ENCODE data around the gene PLCH1. TPM values are rescaled to one million over a fixed set of nuclear protein-coding genes. Genes with fewer than 3 reads are reported as not detected.

The PLCH1 gene
- total and polyA plus RNA-seq, 10 of the 15 experiments (the other 5 are each of a cell fraction or from before 2014, with no cell fraction given), result 0.03 to 0.22 (median 0.04) TPM; not detected in 5

DNA sequence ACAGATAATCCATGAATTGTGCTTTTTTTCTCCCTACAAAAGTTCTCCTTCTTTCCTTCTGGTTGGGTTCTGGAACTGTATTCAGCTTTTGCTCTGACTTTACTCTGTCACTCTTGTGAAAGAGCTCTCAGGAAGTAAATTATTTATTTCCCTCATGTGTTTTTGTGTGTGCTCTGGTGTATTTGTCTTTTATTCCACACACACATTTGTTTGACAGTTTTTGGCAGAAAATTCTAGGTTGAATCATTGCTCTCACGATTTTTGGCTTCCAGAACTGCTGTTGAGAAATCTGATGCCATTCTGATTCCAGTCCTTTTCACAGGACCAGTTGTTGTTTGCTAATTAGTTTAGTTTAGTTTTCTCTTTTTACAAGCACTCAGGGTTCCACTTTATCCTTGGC lies 172.8 kb downstream of the PLCH1 start:
- ChIA-PET POLR2A (no interaction called here), SMC1A (ENCODE audit: uncharacterized antibody, unreplicated experiment) (no interaction called here), CTCF (no interaction called here), RAD21 (ENCODE audit: unreplicated experiment) (no interaction called here)
- FAIRE-seq (no peak), DNase-seq (ENCODE audit: low read depth, low spot score) (no peak), ATAC-seq (no peak)
- in situ Hi-C loops (cut with MboI), result no loop called here
- Histone ChIP-seq H3K4me3 (no peak overlapping the region), H3K9ac (ENCODE audit: control insufficient read depth, insufficient read depth, low read length) (no peak overlapping the region), H4K20me1 (ENCODE audit: control insufficient read depth, insufficient read depth) (no peaks in the 10 kb centered on the region), H3K27me3 (replicated peaks in 1 of 2; ENCODE audit: control insufficient read depth in 2 of 2, insufficient read depth in 2 of 2, low read length in 1 of 2) (no peaks in the 10 kb centered on the region), H3K4me2 (ENCODE audit: control insufficient read depth, insufficient read depth) (no peak overlapping the region), H3K36me3 (ENCODE audit: control insufficient read depth in 2 of 2, insufficient read depth in 2 of 2, low read length in 1 of 2) (no peaks in the 10 kb centered on the region), H3K27ac (ENCODE audit: control insufficient read depth, insufficient read depth) (no peak overlapping the region), H2AFZ (ENCODE audit: control insufficient read depth, low read depth, low read length) (no peak overlapping the region), H3K79me2 (ENCODE audit: control insufficient read depth, insufficient read depth, low read length) (no peaks in the 10 kb centered on the region), H3K4me1 (ENCODE audit: control insufficient read depth, insufficient read depth, low read length) (no peaks in the 10 kb centered on the region), H3K9me3 (replicated peaks; ENCODE audit: control insufficient read depth, insufficient read depth, low read length) (no peaks in the 10 kb centered on the region)
- no TSS peak for BruUV-seq (replicated peaks)
- 0% methylated on average over 1 of the region's 1 CpG for whole genome bisulfite sequencing (ENCODE audit: insufficient coverage, insufficient replicate concordance, low lambda C conversion rate, missing lambda C conversion rate)
- intact Hi-C loops (cut with micrococcal nuclease; ENCODE audit: unreplicated experiment), result loop anchor here (5.0 kb wide), 1 partner anchor 130 kb away; no protein-coding TSS in a partner anchor
- no peak for TF ChIP-seq HDAC2 (IDR thresholded peaks at IDR 0.05)
- TF ChIP-seq, protein P1, sequence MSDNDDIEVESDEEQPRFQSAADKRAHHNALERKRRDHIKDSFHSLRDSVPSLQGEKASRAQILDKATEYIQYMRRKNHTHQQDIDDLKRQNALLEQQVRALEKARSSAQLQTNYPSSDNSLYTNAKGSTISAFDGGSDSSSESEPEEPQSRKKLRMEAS (IDR thresholded peaks at IDR 0.05; ENCODE audit: low read depth, low read length), result no peak
- TF ChIP-seq, protein P2, sequence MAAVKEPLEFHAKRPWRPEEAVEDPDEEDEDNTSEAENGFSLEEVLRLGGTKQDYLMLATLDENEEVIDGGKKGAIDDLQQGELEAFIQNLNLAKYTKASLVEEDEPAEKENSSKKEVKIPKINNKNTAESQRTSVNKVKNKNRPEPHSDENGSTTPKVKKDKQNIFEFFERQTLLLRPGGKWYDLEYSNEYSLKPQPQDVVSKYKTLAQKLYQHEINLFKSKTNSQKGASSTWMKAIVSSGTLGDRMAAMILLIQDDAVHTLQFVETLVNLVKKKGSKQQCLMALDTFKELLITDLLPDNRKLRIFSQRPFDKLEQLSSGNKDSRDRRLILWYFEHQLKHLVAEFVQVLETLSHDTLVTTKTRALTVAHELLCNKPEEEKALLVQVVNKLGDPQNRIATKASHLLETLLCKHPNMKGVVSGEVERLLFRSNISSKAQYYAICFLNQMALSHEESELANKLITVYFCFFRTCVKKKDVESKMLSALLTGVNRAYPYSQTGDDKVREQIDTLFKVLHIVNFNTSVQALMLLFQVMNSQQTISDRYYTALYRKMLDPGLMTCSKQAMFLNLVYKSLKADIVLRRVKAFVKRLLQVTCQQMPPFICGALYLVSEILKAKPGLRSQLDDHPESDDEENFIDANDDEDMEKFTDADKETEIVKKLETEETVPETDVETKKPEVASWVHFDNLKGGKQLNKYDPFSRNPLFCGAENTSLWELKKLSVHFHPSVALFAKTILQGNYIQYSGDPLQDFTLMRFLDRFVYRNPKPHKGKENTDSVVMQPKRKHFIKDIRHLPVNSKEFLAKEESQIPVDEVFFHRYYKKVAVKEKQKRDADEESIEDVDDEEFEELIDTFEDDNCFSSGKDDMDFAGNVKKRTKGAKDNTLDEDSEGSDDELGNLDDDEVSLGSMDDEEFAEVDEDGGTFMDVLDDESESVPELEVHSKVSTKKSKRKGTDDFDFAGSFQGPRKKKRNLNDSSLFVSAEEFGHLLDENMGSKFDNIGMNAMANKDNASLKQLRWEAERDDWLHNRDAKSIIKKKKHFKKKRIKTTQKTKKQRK (IDR thresholded peaks at IDR 0.05; ENCODE audit: low read depth, low read length), result no peak
- TF ChIP-seq, protein P3, sequence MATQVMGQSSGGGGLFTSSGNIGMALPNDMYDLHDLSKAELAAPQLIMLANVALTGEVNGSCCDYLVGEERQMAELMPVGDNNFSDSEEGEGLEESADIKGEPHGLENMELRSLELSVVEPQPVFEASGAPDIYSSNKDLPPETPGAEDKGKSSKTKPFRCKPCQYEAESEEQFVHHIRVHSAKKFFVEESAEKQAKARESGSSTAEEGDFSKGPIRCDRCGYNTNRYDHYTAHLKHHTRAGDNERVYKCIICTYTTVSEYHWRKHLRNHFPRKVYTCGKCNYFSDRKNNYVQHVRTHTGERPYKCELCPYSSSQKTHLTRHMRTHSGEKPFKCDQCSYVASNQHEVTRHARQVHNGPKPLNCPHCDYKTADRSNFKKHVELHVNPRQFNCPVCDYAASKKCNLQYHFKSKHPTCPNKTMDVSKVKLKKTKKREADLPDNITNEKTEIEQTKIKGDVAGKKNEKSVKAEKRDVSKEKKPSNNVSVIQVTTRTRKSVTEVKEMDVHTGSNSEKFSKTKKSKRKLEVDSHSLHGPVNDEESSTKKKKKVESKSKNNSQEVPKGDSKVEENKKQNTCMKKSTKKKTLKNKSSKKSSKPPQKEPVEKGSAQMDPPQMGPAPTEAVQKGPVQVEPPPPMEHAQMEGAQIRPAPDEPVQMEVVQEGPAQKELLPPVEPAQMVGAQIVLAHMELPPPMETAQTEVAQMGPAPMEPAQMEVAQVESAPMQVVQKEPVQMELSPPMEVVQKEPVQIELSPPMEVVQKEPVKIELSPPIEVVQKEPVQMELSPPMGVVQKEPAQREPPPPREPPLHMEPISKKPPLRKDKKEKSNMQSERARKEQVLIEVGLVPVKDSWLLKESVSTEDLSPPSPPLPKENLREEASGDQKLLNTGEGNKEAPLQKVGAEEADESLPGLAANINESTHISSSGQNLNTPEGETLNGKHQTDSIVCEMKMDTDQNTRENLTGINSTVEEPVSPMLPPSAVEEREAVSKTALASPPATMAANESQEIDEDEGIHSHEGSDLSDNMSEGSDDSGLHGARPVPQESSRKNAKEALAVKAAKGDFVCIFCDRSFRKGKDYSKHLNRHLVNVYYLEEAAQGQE (IDR thresholded peaks at IDR 0.05; ENCODE audit: low read depth, low read length), result no peak
- no peak for TF ChIP-seq EP300 (IDR thresholded peaks at IDR 0.05; ENCODE audit: borderline replicate concordance in 1 of 2, control insufficient read depth in 1 of 2, low read depth in 2 of 2, low read length in 2 of 2)
- TF ChIP-seq, protein P4, sequence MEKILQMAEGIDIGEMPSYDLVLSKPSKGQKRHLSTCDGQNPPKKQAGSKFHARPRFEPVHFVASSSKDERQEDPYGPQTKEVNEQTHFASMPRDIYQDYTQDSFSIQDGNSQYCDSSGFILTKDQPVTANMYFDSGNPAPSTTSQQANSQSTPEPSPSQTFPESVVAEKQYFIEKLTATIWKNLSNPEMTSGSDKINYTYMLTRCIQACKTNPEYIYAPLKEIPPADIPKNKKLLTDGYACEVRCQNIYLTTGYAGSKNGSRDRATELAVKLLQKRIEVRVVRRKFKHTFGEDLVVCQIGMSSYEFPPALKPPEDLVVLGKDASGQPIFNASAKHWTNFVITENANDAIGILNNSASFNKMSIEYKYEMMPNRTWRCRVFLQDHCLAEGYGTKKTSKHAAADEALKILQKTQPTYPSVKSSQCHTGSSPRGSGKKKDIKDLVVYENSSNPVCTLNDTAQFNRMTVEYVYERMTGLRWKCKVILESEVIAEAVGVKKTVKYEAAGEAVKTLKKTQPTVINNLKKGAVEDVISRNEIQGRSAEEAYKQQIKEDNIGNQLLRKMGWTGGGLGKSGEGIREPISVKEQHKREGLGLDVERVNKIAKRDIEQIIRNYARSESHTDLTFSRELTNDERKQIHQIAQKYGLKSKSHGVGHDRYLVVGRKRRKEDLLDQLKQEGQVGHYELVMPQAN (conservative IDR thresholded peaks at IDR 0.05), result no peak
- TF ChIP-seq, protein P5, sequence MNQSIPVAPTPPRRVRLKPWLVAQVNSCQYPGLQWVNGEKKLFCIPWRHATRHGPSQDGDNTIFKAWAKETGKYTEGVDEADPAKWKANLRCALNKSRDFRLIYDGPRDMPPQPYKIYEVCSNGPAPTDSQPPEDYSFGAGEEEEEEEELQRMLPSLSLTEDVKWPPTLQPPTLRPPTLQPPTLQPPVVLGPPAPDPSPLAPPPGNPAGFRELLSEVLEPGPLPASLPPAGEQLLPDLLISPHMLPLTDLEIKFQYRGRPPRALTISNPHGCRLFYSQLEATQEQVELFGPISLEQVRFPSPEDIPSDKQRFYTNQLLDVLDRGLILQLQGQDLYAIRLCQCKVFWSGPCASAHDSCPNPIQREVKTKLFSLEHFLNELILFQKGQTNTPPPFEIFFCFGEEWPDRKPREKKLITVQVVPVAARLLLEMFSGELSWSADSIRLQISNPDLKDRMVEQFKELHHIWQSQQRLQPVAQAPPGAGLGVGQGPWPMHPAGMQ (IDR thresholded peaks at IDR 0.05; ENCODE audit: borderline replicate concordance), result no peak
- no peak for TF ChIP-seq BRCA1 (IDR thresholded peaks at IDR 0.05; ENCODE audit: low read depth, low read length)
- TF ChIP-seq MXI1 (IDR thresholded peaks at IDR 0.05; ENCODE audit: low read depth, low read length), result no peak
- TF ChIP-seq TARDBP (IDR thresholded peaks at IDR 0.05; ENCODE audit: borderline replicate concordance), result no peak
- no peak for TF ChIP-seq POU2F2 (IDR thresholded peaks at IDR 0.05; ENCODE audit: borderline replicate concordance, low read depth, low read length)
